Measurements from ENCODE around the gene CHRNA5. TPM values are rescaled to one million over a fixed set of nuclear protein-coding genes. Genes with fewer than 3 reads are reported as not detected.
"Not testable (repeated sequence)": the region's sequence is repeated elsewhere in the genome, so short reads cannot be mapped to it uniquely, and the experiment has no call there.

The CHRNA5 gene
- total RNA-seq, 1 donor from 2014 or later, result 23.0 TPM

DNA sequence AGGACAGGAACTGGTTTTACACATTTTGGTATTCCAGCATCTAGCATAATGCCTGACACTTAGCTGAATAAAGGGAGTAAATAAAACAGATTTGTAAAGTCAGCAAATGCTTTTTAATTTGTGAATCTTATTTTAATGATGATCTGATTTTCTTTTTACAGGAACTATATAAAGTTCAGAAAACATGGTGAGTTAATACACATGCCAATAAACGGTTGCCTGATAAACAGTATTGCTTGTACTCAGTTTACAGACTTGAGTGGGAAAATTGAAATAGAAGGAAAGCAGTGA, 23.6 kb upstream of the CHRNA5 start:
- H3K9me3 Mint-ChIP-seq, result no peaks in the 10 kb centered on the region
- peak overlapping the region; percentile 38 for H3K27ac Mint-ChIP-seq (ENCODE audit: unreplicated experiment)
- peak overlapping the region; percentile 93 for H3K4me3 Mint-ChIP-seq
- peaks cover 22% of the 10 kb centered on the region for H3K4me1 Mint-ChIP-seq
- TF ChIP-seq CTCF (conservative IDR thresholded peaks at IDR 0.05), result no peak
- no peaks in the 10 kb centered on the region for H3K27me3 Mint-ChIP-seq (ENCODE audit: low read depth)
- DNase-seq (ENCODE audit: low read depth, low spot score), result no peak
- H3K36me3 Mint-ChIP-seq (ENCODE audit: low read depth), result peaks cover 2% of the 10 kb centered on the region

- no peak for TF ChIP-seq CTCF (conservative IDR thresholded peaks at IDR 0.05)
- no peak for DNase-seq (ENCODE audit: low read depth, low spot score)
- Mint-ChIP-seq H3K27ac (ENCODE audit: unreplicated experiment) (no peak overlapping the region), H3K9me3 (no peaks in the 10 kb centered on the region), H3K4me3 (peak overlapping the region; percentile 81), H3K36me3 (ENCODE audit: low read depth) (peaks cover 2% of the 10 kb centered on the region), H3K4me1 (peaks cover 22% of the 10 kb centered on the region), H3K27me3 (ENCODE audit: low read depth) (no peaks in the 10 kb centered on the region)
These were observed 22.7 kb upstream of the CHRNA5 start for GRCh38 chr15:78542647-78543046.

GRCh38 chr15:78550194-78550593, 15.1 kb upstream of the CHRNA5 start:
- no peaks in the 10 kb centered on the region for H3K27me3 Mint-ChIP-seq (ENCODE audit: low read depth)
- DNase-seq (ENCODE audit: low read depth, low spot score), result no peak
- H3K4me3 Mint-ChIP-seq, result no peak overlapping the region
- no peak overlapping the region for H3K27ac Mint-ChIP-seq (ENCODE audit: unreplicated experiment)
- H3K4me1 Mint-ChIP-seq, result no peaks in the 10 kb centered on the region
- H3K36me3 Mint-ChIP-seq (ENCODE audit: low read depth), result peaks cover 9% of the 10 kb centered on the region
- H3K9me3 Mint-ChIP-seq, result no peaks in the 10 kb centered on the region
- no peak for TF ChIP-seq CTCF (conservative IDR thresholded peaks at IDR 0.05)

- Mint-ChIP-seq H3K27ac (ENCODE audit: unreplicated experiment) (no peak overlapping the region), H3K4me3 (no peak overlapping the region), H3K9me3 (no peaks in the 10 kb centered on the region), H3K27me3 (ENCODE audit: low read depth) (no peaks in the 10 kb centered on the region), H3K4me1 (no peaks in the 10 kb centered on the region), H3K36me3 (ENCODE audit: low read depth) (peaks cover 9% of the 10 kb centered on the region)
- no peak for TF ChIP-seq CTCF (conservative IDR thresholded peaks at IDR 0.05)
- no peak for DNase-seq (ENCODE audit: low read depth, low spot score)
These were observed 14.5 kb upstream of the CHRNA5 start for GRCh38 chr15:78550815-78551214.

DNA sequence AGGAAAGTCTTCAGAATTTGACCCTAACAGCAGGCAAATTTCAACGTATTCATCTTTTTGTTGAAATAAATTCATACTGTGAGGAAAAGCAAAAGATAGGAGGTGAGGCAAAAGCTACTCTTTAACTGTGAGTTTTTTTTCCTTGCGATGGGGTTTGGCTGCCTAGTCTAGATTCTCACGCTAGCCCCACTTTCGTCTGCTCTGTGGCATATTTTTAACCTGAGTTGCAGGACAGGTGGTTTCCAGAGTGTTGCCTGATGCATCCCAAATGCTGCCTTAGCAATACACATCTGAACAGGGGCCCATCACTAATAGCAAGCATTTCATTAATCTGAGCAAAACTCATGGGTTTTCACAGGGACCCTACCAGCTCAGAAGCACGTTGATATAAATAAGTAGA, 13.4 kb upstream of the CHRNA5 start:
- DNase-seq (ENCODE audit: low read depth, low spot score), result no peak
- no peak for TF ChIP-seq CTCF (conservative IDR thresholded peaks at IDR 0.05)
- H3K27ac Mint-ChIP-seq (ENCODE audit: unreplicated experiment), result no peak overlapping the region
- peaks cover 7% of the 10 kb centered on the region for H3K36me3 Mint-ChIP-seq (ENCODE audit: low read depth)
- H3K4me1 Mint-ChIP-seq, result no peaks in the 10 kb centered on the region
- no peaks in the 10 kb centered on the region for H3K27me3 Mint-ChIP-seq (ENCODE audit: low read depth)
- no peak overlapping the region for H3K4me3 Mint-ChIP-seq
- H3K9me3 Mint-ChIP-seq, result no peaks in the 10 kb centered on the region

DNA sequence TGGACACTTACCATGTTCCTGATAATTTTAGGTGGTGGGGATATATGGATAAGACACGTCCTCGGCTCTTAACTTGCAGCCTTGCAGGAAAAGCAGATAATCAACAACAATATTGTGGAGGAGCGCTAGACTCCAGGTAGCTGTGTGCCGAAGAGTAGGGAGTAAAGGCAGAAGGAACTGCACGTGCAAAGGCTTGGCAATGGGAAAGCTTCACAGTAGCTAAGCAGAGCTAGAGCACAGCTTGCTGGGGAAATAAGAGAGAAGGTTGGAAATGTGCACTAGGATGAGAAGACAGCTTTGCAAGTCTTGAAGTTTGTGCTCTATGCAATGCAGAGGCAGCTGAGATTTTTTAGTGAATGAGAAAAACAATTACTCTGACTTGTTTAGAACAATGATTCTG, 12.7 kb upstream of the CHRNA5 start:
- H3K4me1 Mint-ChIP-seq, result no peaks in the 10 kb centered on the region
- no peak overlapping the region for H3K4me3 Mint-ChIP-seq
- no peak overlapping the region for H3K27ac Mint-ChIP-seq (ENCODE audit: unreplicated experiment)
- no peak for TF ChIP-seq CTCF (conservative IDR thresholded peaks at IDR 0.05)
- no peak for DNase-seq (ENCODE audit: low read depth, low spot score)
- H3K9me3 Mint-ChIP-seq, result no peaks in the 10 kb centered on the region
- no peaks in the 10 kb centered on the region for H3K27me3 Mint-ChIP-seq (ENCODE audit: low read depth)
- peaks cover 7% of the 10 kb centered on the region for H3K36me3 Mint-ChIP-seq (ENCODE audit: low read depth)

GRCh38 chr15:78560201-78560600, 5.1 kb upstream of the CHRNA5 start:
- not testable (repeated sequence) for H3K4me1 Mint-ChIP-seq; DNase-seq (ENCODE audit: low read depth, low spot score); H3K4me3 Mint-ChIP-seq; H3K36me3 Mint-ChIP-seq (ENCODE audit: low read depth); H3K9me3 Mint-ChIP-seq; H3K27ac Mint-ChIP-seq (ENCODE audit: unreplicated experiment)
- peaks cover 16% of the 10 kb centered on the region for H3K27me3 Mint-ChIP-seq (ENCODE audit: low read depth)

All from neural crest cell (in vitro differentiated cells).